Tibial nerve (tissue), 3 donors: ENCODE measurements around the gene HTRA3.

Experiments used
- POLR2A ChIP-seq, 2 donors: fragments of 450-650 bp; IDR thresholded peaks; one replicate each; pipeline ENCODE4 v1.6.1; 2017; ENCODE audit warnings: antibody characterized with exemption in 2 of 2, mild to moderate bottlenecking in 2 of 2, moderate library complexity in 2 of 2
- TF ChIP-seq, protein P1 (sequence below), 5 experiments: fragments of 200-600 bp in 3 of 5; fragments of 450-650 bp in 2 of 5; sonication (generic) in 3 of 5; IDR thresholded peaks; one replicate each; pipeline ENCODE4 v1.5.1; 2016 to 2019; ENCODE audit warnings: antibody characterized with exemption in 5 of 5, mild to moderate bottlenecking in 3 of 5, moderate library complexity in 2 of 5

DNA sequence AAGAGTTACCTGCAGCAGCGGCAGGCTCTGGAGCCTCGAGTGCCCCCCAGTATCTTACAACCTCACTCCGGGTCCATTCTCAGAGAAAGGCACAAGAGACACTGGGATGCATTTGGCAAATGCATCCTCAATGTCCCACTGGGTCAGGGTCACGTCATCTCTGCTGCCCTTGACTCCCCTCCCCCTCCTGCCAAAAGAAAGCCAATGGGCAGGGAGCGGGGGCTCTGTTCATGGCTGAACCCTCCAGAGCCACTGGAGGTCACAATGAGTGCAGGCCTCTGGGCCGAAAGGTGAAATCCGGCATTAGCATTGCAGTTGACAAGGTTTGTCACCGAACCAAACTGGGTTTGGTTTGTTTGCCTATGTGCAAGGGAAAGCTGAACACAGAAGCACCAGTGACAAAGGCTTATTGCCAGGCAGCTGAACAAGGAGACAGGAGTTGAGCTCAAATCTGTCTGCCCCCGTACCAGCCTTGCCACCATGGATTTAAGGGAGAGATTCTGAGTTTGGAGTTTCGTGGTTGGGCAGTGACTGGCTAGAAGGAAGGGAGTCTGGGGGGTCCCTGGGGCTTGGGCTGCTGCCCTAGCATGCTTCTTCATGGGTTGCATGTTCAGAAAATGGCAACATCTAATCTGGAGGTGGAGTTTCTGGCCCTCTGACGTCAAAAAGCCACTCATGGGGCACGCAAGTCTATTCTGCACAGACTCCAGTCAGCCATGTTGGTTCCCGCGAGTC is 64.3 kb downstream of the HTRA3 start:
- no peak for TF ChIP-seq POLR2A (IDR thresholded peaks at IDR 0.05)
- TF ChIP-seq, protein P1, sequence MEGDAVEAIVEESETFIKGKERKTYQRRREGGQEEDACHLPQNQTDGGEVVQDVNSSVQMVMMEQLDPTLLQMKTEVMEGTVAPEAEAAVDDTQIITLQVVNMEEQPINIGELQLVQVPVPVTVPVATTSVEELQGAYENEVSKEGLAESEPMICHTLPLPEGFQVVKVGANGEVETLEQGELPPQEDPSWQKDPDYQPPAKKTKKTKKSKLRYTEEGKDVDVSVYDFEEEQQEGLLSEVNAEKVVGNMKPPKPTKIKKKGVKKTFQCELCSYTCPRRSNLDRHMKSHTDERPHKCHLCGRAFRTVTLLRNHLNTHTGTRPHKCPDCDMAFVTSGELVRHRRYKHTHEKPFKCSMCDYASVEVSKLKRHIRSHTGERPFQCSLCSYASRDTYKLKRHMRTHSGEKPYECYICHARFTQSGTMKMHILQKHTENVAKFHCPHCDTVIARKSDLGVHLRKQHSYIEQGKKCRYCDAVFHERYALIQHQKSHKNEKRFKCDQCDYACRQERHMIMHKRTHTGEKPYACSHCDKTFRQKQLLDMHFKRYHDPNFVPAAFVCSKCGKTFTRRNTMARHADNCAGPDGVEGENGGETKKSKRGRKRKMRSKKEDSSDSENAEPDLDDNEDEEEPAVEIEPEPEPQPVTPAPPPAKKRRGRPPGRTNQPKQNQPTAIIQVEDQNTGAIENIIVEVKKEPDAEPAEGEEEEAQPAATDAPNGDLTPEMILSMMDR (IDR thresholded peaks at IDR 0.05) = no peak
